ENCODE data around the gene ATP8B4. TPM values are rescaled to one million over a fixed set of nuclear protein-coding genes. Genes with fewer than 3 reads are reported as not detected.

Gene ATP8B4
- total and polyA plus RNA-seq, 12 donors: 0.39 to 5.3 (median 1.6) TPM

DNA sequence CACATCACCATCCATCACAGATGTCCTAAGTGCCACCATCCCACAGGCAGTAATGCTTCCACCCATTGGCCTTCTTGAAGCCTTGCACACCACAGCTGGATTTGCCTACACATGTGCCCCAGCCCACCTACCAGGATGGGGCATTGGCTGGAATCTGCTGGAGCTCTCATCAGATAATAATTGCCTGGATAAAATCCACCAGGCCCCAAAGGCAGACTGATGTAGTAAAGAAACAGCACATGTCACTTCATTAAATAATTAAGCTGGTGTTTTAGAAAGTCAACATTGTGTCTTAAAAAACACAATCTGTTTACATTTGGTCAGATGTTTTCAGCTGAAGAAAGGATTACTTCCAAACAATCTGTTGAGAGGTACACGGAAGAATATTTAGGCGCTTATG lies 229.5 kb downstream of the ATP8B4 start:
- H3K36me3 ChIP-seq: peaks cover 0 to 38% (median 0%) of the 10 kb centered on the region in 9 donors
- no peaks in the 10 kb centered on the region for H3K9me3 ChIP-seq
- intact Hi-C loops (cut with DNase I): loop anchor here in 1 of 10 donors (10.0 kb wide), 1 partner anchor 255 kb away; no protein-coding TSS in a partner anchor
- no peak for DNase-seq
- TF ChIP-seq, protein P1, sequence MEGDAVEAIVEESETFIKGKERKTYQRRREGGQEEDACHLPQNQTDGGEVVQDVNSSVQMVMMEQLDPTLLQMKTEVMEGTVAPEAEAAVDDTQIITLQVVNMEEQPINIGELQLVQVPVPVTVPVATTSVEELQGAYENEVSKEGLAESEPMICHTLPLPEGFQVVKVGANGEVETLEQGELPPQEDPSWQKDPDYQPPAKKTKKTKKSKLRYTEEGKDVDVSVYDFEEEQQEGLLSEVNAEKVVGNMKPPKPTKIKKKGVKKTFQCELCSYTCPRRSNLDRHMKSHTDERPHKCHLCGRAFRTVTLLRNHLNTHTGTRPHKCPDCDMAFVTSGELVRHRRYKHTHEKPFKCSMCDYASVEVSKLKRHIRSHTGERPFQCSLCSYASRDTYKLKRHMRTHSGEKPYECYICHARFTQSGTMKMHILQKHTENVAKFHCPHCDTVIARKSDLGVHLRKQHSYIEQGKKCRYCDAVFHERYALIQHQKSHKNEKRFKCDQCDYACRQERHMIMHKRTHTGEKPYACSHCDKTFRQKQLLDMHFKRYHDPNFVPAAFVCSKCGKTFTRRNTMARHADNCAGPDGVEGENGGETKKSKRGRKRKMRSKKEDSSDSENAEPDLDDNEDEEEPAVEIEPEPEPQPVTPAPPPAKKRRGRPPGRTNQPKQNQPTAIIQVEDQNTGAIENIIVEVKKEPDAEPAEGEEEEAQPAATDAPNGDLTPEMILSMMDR (IDR thresholded peaks at IDR 0.05): no peak
- no peak for ATAC-seq
- peaks cover 0 to 2% (median 0%) of the 10 kb centered on the region in 9 donors for H3K4me1 ChIP-seq
- no peak overlapping the region for H3K4me3 ChIP-seq
- H3K27me3 ChIP-seq: no peaks in the 10 kb centered on the region
- 89 to 91% methylated on average over 2 of the region's 2 CpGs for WGBS, 2 donors
- no peak overlapping the region for H3K27ac ChIP-seq

DNA sequence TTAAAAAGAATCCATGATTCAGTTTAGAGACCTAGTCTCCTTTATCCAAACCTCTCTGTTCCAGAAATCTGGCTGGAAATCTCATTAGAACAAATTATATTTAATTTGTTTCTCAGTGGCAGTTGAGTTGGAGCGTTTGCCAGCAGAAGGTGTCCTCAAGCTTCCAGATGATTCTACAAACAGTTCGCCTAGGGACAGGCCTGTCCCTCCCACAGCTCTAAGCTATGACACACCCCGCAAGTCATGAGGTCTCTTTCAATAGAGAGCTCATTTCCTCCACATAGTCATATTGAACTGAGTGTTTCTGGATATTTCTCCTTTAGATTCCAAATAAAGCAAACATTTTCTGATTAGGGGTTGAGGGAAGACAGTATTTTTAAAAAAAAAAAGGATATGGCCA lies 230.3 kb downstream of the ATP8B4 start:
- no peaks in the 10 kb centered on the region for H3K27me3 ChIP-seq
- intact Hi-C loops (cut with DNase I): loop anchor here in 1 of 10 donors (10.0 kb wide), 1 partner anchor 256 kb away; no protein-coding TSS in a partner anchor
- no peak overlapping the region for H3K27ac ChIP-seq
- no peak overlapping the region for H3K4me3 ChIP-seq
- no peaks in the 10 kb centered on the region for H3K4me1 ChIP-seq
- DNase-seq (no peak), ATAC-seq (no peak)
- WGBS, 2 donors: 64 to 70% methylated on average over 3 of the region's 3 CpGs
- H3K36me3 ChIP-seq: peaks cover 0 to 32% (median 0%) of the 10 kb centered on the region in 9 donors
- TF ChIP-seq, protein P1 (IDR thresholded peaks at IDR 0.05): no peak
- no peaks in the 10 kb centered on the region for H3K9me3 ChIP-seq

DNA sequence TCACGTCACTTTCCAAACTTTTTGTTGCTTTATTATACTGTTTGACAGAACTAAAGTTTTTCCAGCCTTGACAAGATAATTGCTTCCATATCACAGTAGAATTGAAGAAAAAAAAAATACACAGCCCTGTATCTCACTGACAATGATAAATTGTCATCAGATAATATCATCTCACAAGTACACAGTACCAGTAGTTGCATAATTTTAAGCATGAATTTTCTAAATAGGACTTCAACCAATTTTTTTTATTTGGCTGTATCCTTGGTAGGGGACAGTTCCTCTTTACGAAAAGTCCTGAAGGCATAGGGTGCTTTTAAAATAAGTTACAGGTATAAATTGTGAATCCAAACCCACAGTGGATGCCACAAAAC lies 230.7 kb downstream of the ATP8B4 start:
- H3K27me3 ChIP-seq: no peaks in the 10 kb centered on the region
- WGBS, 2 donors: 87 to 97% methylated on average over 2 of the region's 2 CpGs
- no peaks in the 10 kb centered on the region for H3K4me1 ChIP-seq
- no peak for ATAC-seq
- TF ChIP-seq, protein P1 (IDR thresholded peaks at IDR 0.05): no peak
- no peak overlapping the region for H3K27ac ChIP-seq
- H3K9me3 ChIP-seq: no peaks in the 10 kb centered on the region
- intact Hi-C loops (cut with DNase I): loop anchor here in 1 of 10 donors (10.0 kb wide), 1 partner anchor 256 kb away; no protein-coding TSS in a partner anchor
- no peak for DNase-seq
- H3K36me3 ChIP-seq: peaks cover 0 to 32% (median 0%) of the 10 kb centered on the region in 9 donors
- no peak overlapping the region for H3K4me3 ChIP-seq

DNA sequence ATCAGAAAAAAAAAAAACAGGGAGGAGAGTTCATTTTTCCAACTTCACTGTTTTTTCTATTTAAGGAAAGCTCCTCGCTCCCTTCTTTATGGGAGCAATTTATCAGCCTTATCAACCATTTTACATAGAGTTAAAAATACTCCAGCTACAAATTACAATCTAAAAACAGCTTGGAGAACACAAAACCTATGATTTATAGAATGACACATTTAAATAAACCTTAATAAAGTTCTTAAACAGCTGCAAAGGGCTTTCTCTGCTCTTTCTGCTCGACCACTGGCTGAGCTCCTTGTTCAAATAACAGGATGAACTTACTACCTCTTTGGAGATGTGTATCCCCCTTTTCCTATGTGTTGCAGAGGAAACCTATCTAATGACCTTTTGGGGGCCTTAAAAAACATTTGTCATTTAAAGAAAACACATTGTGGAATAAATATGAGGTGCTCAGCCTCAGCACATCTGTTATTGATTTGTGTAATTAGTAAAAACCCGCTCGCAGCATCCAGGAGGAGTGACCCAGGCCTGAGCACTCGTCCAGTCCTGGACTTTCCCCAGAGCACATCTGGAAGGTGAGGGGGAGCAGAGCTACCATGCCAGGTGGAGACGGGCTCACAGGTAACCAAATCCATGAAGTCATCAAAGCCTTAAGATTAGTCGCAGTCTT lies 231.2 kb downstream of the ATP8B4 start:
- H3K27ac ChIP-seq: no peak overlapping the region
- ATAC-seq: no peak
- TF ChIP-seq, protein P1 (IDR thresholded peaks at IDR 0.05): no peak

More for the DNA sequence above, 231.2 kb downstream of the ATP8B4 start:
- Histone ChIP-seq H3K27me3 (no peaks in the 10 kb centered on the region), H3K4me1 (no peaks in the 10 kb centered on the region), H3K36me3 (peaks cover 0 to 32% (median 0%) of the 10 kb centered on the region in 9 donors), H3K4me3 (no peak overlapping the region), H3K9me3 (no peaks in the 10 kb centered on the region)
- intact Hi-C loops (cut with DNase I): loop anchor here in 1 of 10 donors (10.0 kb wide), 1 partner anchor 257 kb away; no protein-coding TSS in a partner anchor
- 83 to 85% methylated on average over 7 of the region's 7 CpGs for WGBS, 2 donors
- no peak for DNase-seq
